ENCODE data around the gene PALM3.

The PALM3 gene, protein sequence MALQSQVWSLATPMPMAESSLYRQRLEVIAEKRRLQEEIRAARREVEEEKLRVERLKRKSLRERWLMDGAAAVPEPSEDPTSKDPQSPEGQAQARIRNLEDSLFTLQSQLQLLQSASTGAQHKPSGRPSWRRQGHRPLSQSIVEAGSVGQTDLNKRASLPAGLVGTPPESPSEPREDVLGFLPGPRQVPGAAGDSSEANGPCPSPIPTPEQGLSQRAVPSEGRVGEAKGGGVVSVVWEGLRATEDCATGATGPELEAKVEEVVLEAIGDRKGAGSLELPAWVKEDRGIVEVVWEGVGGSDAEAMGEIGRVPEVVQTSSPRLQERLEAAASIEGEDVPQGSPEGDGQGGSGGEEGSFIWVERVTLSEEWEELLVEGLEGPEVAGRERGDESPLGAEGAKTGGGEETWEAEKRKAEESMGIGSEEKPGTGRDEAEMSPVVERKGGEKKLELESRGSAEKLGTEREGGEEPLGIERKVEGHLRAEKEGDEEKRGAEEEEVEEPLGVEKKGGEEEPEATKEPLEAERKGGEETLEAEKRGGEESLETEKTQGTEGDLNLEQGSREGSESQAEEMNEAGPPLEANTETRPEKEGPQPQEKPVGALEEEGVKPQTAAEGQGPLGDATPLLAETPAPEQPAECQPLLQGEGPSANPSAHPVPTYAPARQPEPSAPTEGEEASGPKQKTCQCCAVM

DNA sequence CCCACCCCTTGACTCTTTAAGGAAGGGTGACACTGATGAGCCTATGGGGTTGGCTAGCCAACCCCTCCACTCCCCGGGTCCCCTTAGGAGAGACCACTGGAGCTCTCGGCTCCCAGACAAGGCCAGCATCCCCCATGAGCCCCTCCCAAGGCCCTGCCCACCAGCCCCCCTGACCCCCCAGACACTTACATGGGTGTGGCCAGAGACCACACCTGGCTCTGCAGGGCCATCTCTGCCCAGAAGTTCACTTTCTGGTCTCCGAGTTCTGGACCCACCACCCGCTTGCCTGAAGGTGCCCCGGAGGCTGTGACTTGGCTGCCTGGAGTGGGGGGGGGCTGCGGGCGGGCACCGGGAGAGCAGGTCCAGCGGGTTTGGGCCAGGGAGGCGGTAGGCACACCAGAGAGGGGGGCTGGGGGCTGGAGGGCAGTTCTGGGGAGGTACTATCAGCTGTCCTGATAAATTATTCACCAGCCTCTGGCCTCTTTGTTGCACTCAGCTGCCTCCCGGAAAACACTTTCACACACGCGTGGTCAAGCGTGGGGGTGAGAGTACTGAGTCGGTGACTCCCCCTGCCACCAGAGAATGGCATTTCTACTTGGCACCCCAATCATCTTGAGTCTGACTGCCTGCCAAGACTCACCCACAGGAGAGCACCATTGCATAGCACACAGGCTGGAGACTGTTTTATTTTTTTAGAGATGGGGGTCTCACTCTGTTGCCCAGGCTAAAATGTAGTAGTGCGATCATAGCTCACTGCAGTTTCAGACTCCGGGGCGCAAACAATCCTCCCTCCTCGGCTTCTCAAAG lies at the start of gene PALM3:
PALM3 (minus strand) TSS at position 326 of the 807 bp plus-strand sequence; CDS start at position 230, 96 bp downstream.
- DNase-seq (ENCODE audit: low spot score): no peak

DNA sequence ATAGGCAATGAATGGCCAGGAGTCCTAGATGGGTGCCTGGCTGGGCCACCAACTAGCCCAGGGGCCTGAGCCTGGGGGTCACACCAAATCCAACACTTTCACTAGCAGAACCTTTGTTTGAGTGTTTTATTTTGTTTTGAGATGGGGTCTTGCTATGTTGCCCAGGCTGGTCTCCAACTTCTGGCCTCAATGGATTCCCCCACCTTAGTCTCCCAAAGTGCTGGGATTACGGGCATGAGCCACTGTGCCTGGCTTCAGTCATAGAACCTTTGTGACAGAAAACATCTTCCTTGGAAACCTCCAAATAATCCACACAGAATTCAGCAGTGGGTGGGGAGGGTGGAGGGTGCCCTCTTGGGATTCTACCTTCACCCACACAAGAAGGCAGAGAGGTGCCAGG lies 49.6 kb upstream of the PALM3 start:
- DNase-seq (ENCODE audit: low spot score): no peak

DNA sequence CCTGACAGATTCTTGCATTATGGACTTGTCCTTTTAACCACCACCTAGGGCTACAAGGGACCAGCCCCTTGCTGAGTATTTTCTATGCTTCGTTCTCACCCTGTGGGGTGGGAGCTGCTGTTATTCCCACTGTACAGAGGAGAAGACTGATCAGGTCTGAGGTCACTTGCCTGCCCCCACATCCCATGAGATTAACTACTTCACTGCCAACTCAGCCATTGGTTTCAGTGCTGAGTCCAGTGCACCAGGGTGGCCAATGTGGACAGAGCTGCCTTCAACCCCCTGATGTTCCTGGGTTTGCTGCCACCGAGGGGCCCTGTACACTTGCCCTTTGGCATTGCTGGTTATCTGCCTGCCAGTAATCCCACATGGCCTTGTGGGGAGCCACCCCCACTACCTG lies 48.8 kb upstream of the PALM3 start:
- DNase-seq (ENCODE audit: low spot score): no peak

DNA sequence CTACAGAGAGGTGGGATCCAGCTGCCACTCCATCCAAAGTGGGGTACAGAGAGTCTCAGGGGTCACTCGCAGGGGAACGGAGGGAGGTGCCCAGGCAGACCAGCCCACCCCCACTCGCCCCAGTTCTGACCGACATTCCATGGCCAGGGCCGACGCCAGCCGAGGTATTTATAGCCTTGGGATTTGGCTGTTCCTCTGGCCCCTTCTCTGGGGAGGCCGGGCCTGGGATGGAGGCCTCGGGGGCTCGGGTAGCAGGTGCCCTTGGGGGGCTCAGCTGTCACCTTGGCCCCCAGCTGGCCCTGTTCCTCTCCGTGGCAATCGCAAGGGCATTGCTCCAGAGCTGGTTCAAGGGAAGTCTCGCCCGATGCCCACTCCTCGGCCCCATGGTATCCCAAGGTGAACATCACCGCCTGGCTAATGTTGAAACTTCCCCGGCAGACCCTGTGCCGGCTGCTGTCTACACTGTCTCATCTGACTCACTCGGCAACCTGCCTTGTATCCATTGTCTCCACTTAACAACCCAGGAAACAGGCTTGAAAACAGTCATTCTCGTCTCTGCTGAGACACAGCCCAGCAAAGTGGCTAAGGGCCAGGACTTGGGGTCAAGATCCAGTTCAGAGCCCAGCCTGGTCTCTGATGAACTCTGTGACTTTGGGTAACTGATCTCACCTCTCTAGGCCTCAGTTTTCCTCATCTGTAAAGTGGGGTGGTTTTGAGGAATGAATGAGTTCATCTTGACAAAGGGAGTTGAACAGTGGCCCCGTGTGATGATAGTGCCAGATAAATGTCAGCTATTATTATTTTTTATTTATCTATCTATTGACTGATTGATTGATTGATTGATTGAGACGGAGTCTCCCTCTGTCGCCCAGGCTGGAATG lies 45.9 kb upstream of the PALM3 start:
- DNase-seq (ENCODE audit: low spot score): no peak

DNA sequence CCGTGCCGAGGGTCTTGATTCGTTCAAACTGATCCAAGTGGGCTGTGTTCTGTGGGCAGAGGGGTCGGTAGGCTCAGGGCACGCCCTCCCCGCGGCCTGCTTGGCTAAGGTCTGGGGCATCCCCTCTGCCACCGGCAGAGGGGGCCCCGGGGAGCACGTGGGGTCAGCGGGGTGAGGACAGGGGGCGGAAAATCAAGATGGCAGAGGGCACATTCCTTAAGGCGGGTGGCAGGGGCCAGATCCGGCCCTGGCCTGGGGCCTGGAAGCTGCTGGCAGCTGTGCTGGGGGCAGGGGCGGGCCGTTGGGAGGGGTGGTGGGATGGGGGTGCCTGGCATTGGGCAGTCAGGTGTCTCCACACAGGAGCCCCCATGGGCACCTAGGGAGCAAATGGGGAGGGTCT lies 45.0 kb upstream of the PALM3 start:
- no peak for DNase-seq (ENCODE audit: low spot score)

DNA sequence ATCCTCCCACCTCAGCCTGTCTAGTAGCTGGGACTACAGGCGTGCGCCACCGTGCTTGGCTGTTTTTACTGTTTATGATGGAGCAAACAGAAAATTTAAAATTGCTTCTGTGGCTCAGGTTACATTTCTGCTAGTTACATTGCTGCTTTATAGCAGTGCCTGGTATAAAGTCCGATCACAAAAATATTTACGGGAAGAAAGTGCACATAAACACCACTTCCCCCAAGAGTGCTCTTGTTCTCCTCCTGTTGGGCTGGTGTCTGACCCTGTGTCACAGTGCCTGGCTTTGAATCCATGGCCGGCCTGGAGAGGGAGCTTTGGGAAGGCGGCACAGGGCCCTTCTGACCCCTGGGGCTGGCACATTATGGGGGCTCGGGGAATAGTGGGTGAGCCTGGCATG lies 43.8 kb upstream of the PALM3 start:
- no peak for DNase-seq (ENCODE audit: low spot score)

DNA sequence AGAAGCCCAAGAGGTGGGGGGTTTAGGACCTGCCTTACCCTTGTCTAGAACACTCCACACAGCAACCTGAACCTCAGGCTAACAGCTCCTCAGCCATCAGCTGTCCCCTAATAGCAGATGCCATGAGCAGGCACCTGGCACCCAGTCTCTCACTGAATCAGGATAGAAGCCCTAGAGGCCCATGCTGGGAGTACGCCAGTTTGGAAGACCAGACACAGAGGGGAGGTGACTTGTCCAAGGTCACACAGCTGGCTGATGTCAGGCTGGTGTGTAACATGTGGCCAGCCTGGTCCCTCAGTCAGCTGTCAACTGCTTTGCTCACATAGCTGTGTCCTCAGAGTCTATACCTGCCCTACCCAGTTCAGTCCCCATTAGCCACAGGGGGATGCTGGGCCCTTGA lies 41.4 kb upstream of the PALM3 start:
- DNase-seq (ENCODE audit: low spot score): no peak

DNA sequence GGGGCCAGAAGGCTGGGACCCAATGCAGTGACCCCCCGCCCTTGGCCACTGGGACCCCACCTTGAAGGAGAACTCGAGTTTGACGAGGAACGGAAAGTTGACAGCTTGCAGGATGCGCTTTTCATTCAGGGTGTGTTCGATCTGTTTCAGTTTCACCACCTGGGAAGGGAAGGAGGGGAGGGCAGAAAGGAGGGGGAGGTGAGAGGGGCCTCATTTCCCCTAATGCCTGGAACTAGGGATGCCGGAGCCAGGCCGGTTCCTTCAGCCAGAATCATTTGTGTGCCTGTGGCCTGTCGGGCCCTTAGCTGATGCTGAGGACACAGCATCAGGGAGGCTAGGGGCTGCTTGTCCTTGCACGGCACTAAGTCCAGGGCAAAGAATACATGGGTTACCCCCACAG lies 40.9 kb upstream of the PALM3 start:
- DNase-seq (ENCODE audit: low spot score): no peak

DNA sequence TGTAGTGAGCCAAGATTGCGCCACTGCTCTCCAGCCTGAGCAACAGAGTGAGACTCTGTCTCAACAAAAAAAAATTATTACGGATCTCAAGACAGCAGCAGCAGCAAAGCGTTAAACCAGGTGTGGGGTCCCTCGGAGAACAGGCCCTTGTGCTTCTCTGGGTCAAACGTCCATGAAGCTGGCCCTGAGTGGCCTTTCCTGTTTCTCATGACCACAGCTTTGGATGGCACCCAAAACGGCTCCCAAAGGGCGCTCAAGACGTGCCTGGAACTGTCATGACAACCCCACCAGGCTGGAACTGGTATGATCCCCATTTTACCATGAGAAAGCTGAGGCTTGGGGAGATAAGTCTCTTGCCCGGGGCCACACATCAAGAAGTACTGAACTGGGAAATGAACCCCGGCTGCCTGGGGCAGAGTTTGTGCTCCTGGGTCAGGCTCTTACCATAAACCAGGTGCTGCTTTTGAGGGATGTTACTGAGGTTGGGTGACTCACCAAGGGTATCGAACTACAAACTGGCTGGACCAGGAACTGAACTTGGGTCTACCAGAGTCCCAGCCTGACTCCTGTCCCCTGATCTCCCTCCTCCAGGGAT lies 40.3 kb upstream of the PALM3 start:
- DNase-seq (ENCODE audit: low spot score): no peak

DNA sequence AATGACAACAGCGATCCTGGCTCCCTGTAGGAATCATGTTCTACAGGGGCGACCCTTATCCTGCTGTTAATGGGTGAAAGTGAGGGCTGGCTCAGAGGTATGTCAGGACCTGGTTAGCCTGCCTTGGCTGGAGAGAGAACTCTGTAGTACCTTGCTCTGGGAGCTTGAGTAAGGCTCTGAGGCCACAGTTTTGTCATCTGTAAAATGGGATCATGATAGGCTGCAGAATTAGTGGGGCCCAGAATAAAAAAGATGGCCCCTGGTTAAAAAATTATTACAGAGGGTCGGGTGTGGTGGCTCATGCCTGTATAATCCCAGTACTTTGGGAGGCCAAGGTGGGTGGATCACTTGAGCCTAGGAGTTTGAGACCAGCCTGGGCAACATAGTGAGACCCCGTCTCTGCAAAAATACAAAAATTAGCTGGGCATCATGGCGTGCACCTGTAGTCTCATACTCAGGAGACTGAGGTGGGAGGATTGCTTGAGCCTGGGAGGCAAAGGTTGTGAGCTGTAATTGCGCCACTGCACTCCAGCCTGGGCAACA lies 39.2 kb upstream of the PALM3 start:
- DNase-seq (ENCODE audit: low spot score): no peak

DNA sequence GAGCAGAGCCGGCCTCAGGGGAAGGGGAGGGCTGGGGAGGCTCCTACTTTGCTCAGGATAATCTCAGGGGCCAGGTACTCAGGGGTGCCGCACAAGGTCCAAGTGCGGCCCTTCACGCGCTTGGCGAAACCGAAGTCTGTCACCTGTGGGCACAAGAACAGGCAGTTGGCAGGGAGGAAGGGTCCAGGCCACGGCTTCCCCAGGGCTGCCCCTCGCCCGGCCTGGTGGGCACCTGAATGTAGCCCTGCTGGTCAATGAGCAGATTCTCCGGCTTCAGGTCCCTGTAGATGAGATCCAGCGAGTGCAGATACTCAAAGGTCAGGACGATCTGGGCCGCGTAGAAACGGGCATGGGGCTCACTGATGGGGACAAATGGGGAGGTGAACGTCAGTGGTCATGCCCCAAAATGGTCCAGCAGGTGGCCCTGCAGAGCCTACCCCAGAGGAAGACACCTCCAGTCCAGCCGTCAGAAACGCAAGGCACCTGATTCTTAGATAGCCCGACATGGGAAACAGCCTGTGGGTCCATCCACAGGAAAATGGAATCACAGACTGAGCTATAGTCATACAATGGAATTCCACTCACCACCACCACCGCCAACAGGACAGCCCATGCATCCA lies 35.8 kb upstream of the PALM3 start:
- DNase-seq (ENCODE audit: low spot score): no peak

DNA sequence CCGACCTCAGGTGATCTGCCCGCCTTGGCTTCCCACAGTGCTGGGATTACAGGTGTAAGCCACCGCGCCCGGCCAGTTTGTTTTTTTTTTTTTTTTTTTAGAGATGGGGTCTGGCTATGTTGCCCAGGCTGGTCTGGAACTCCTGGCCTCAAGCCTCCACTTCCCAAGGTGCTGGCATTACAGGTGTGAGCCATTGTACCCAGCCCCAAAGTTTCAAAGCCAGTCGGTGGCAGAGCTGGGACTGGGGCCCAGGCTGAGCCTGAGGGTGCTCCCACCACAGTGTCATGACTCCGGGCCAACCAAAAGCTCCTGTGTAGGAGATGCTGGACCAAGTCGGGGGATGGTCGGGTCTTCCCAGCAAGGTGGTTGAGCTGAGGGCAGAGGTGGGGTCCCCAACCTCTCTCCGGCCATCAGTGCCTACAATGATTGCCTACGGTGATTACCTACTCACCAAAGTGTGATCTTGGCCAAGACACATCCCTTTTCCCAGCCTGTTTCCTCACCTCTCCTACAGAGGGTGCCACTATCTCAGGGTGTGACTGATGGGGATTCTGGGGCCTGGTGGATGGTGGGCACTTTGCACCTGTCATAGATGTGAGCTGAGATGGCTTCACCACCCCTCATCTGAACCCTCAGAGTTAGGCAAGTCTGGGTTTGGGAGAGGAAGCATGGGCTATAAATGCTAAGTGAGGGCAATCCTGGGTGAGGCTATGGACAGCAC lies 34.6 kb upstream of the PALM3 start:
- DNase-seq (ENCODE audit: low spot score): no peak

DNA sequence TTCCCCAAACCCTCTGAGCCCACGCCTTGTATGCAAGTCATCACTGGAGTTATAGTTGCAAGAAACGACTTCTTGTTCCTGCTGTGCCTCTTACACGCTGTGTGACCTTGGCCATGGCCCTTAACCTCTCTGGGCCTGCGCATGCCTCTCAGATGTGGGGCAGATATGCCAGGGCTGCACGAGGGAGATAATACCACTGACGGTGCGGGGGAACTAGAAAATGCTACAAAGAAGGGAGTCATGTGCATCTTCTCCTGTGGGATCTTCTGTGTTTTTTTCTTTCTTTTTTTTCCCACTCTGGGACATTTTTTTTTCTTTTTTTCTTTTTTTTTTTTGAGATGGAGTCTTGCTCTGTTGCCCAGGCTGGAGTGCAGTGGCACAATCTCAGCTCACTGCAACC lies 33.0 kb upstream of the PALM3 start:
- no peak for DNase-seq (ENCODE audit: low spot score)

DNA sequence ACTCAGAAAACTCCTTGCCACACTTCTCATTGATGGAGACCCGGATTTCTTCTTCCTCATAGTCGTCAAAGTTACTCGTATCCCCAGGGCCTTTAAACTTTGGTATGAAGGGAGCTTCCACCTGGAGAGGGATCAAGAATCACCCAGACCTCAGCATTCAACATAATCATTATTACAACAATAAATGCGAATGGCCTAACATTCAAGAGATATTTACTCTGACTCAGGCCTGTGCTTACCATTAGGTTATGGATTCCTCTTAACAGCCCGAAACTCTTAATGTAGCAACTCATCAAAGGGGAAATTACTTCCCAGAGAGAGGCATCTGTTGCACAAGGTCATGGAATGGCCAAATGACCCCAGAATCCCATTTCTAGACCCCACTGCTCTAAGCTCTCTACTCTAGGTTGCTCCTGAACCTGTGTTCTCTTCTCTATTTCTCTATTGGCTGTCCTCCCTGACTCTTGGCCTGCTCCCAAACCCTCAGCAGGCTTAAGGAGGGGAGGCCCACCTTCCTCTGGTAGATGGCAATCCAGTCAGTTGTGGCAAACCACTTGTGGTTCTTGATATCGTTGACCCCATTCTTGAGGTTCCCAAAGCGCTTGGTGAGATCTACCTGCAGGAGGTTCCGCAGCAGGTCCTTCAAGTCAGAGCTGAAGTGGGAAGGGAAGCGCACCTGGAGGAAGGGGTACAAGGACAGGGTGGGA lies 31.4 kb upstream of the PALM3 start:
- no peak for DNase-seq (ENCODE audit: low spot score)

DNA sequence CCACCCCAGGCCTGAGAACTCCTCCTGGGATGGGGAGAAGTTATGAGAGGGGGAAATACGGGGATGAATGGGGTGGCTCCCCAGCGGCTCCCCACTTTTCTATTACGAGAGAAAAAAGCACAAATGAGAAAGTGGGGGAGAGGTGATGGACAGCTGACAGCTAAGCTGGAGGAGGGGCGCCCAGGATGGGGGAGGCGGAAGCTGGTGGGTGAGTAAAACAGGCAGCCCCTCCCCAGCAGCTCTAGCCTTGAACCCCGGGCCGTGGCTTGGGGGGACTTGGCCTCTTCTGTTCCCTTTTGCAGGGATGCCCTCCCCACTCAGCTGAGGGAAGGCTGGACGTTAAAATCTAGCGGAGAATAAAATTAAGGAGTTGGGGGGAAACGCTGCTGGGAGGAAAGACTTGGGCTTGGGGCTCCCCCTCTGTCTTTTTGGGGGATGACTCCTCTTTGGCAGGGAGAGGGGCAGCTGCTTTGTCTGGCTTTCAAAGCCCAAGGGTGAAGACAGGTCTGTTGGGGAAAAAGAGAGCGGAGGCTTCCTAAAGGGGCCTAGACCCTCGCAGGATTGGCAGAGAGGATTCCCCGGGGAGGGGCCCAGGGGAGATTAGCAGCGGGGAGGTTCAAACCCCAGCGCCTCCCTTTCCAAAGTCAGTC lies 30.1 kb upstream of the PALM3 start:
- no peak for DNase-seq (ENCODE audit: low spot score)

DNA sequence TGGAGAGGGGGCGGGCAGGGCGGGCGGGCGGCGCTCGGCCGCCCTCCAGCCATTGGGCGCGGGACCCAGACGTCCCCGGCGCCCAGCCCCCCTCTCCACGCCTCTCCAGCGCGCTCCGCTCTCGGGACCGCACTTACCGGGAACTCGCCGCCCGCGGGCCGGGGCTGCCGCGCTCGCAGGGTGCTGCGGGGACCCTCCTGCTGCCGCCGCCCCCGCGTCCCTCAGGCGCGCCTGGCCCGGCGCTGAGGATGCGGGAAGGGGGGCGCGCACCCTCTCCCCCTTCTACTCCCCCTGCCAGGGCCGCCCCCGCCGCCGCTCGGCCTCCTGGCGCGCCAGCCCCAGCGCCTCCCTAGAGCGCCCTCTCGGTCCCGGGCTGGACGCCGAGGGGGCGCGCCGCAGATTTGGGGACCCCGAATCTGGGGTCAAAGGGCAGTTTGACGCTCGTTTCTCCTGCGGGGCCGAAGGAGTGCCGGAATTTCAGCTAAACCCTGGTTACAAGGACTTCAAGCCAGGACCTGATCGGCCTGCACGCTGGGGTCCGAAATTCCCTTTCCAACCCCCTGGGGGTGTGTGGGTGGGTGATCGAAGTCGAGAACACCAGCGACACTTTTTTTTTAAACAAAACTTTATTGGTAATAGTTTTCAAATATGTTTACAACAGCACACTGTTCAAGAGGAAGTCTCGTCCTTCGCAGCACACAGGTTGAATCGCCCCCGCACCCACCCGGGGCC lies 29.4 kb upstream of the PALM3 start:
- DNase-seq (ENCODE audit: low spot score): no peak

DNA sequence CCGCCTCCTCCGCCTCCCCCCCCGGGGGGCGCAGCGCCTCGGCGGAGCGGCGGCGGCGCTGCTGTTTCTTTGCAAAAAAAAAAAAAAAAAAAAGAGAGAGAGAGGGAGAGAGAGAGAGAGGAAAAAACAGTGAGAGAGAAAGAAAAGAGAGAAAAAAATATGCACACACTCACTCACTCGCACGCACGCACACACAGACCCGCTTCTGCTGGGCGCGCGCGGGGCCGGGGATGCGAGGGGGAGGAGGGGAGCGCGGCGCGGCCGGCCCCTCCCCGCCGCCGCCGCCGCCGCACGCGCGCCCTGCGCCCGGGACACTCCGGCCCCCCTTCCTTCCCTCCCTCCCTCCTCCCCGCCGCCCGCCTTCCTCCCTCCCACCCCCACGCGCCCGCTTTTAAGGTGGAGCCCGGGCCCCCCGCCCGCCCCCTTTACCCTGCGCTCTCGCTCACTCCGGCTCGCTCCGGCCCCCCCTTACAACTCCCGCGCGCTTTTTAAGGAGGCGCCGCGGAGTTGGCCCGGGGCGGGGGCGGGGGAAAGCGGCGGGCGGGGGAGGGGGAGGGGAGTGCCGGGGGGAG lies 28.7 kb upstream of the PALM3 start, which contains the start of gene SAMD1:
SAMD1 (minus strand) TSS at position 243 of the 572 bp plus-strand sequence.
- DNase-seq (ENCODE audit: low spot score): peak; percentile 66

Data from COLO829 (cell line).